ENCODE results near the gene MYOZ2.

The MYOZ2 gene

GRCh38 chr4:119128148-119128547 is 7.5 kb upstream of the MYOZ2 start:
- Histone ChIP-seq H3K27me3 (replicated peaks; ENCODE audit: control insufficient read depth, insufficient read depth, low read length) (no peaks in the 10 kb centered on the region), H3K4me3 (replicated peaks; ENCODE audit: low read depth, low read length) (no peak overlapping the region), H3K36me3 (ENCODE audit: control insufficient read depth, insufficient read depth, low read length) (no peaks in the 10 kb centered on the region)
- TF ChIP-seq CTCF (IDR thresholded peaks at IDR 0.05; ENCODE audit: insufficient read depth, low read length, poor library complexity, severe bottlenecking), result no peak
- DNase-seq (ENCODE audit: extremely low read depth, insufficient read length), result no peak

GRCh38 chr4:119130365-119131065 is 5.1 kb upstream of the MYOZ2 start:
- DNase-seq (ENCODE audit: extremely low read depth, insufficient read length), result no peak
- no peaks in the 10 kb centered on the region for H3K36me3 ChIP-seq (ENCODE audit: control insufficient read depth, insufficient read depth, low read length)
- no peak overlapping the region for H3K4me3 ChIP-seq (replicated peaks; ENCODE audit: low read depth, low read length)
- no peak for TF ChIP-seq CTCF (IDR thresholded peaks at IDR 0.05; ENCODE audit: insufficient read depth, low read length, poor library complexity, severe bottlenecking)
- no peaks in the 10 kb centered on the region for H3K27me3 ChIP-seq (replicated peaks; ENCODE audit: control insufficient read depth, insufficient read depth, low read length)

GRCh38 chr4:119131164-119131563 is 4.5 kb upstream of the MYOZ2 start:
- no peak for DNase-seq (ENCODE audit: extremely low read depth, insufficient read length)
- Histone ChIP-seq H3K36me3 (ENCODE audit: control insufficient read depth, insufficient read depth, low read length) (no peaks in the 10 kb centered on the region), H3K4me3 (replicated peaks; ENCODE audit: low read depth, low read length) (no peak overlapping the region), H3K27me3 (replicated peaks; ENCODE audit: control insufficient read depth, insufficient read depth, low read length) (no peaks in the 10 kb centered on the region)
- no peak for TF ChIP-seq CTCF (IDR thresholded peaks at IDR 0.05; ENCODE audit: insufficient read depth, low read length, poor library complexity, severe bottlenecking)

- TF ChIP-seq CTCF (IDR thresholded peaks at IDR 0.05; ENCODE audit: insufficient read depth, low read length, poor library complexity, severe bottlenecking), result no peak
- Histone ChIP-seq H3K27me3 (replicated peaks; ENCODE audit: control insufficient read depth, insufficient read depth, low read length) (no peaks in the 10 kb centered on the region), H3K4me3 (replicated peaks; ENCODE audit: low read depth, low read length) (no peak overlapping the region), H3K36me3 (ENCODE audit: control insufficient read depth, insufficient read depth, low read length) (no peaks in the 10 kb centered on the region)
- no peak for DNase-seq (ENCODE audit: extremely low read depth, insufficient read length)
Observed at GRCh38 chr4:119132306-119132705, 3.3 kb upstream of the MYOZ2 start.

- H3K36me3 ChIP-seq (ENCODE audit: control insufficient read depth, insufficient read depth, low read length), result no peaks in the 10 kb centered on the region
- H3K27me3 ChIP-seq (replicated peaks; ENCODE audit: control insufficient read depth, insufficient read depth, low read length), result no peaks in the 10 kb centered on the region
- H3K4me3 ChIP-seq (replicated peaks; ENCODE audit: low read depth, low read length), result no peak overlapping the region
- DNase-seq (ENCODE audit: extremely low read depth, insufficient read length), result no peak
- no peak for TF ChIP-seq CTCF (IDR thresholded peaks at IDR 0.05; ENCODE audit: insufficient read depth, low read length, poor library complexity, severe bottlenecking)
Observed at GRCh38 chr4:119136546-119136945, 914 bp downstream of the MYOZ2 start.

GRCh38 chr4:119138046-119138445 is 2.4 kb downstream of the MYOZ2 start:
- Histone ChIP-seq H3K4me3 (replicated peaks; ENCODE audit: low read depth, low read length) (no peak overlapping the region), H3K36me3 (ENCODE audit: control insufficient read depth, insufficient read depth, low read length) (no peaks in the 10 kb centered on the region), H3K27me3 (replicated peaks; ENCODE audit: control insufficient read depth, insufficient read depth, low read length) (no peaks in the 10 kb centered on the region)
- DNase-seq (ENCODE audit: extremely low read depth, insufficient read length), result no peak
- TF ChIP-seq CTCF (IDR thresholded peaks at IDR 0.05; ENCODE audit: insufficient read depth, low read length, poor library complexity, severe bottlenecking), result no peak

Measured in GM06990 (cell line).